ENCODE results near the gene CD8B. TPM values are rescaled to one million over a fixed set of nuclear protein-coding genes. Genes with fewer than 3 reads are reported as not detected.

Gene CD8B
- total RNA-seq, 1 experiment from 2014 or later, result 0.47 TPM

GRCh38 chr2:86788165-86788564 lies 73.5 kb downstream of the CD8B start:
- intact Hi-C loops (cut with micrococcal nuclease), result no loop called here
- no peak for DNase-seq (ENCODE audit: low read depth, low spot score)
- no peaks in the 10 kb centered on the region for H3K27me3 ChIP-seq (ENCODE audit: insufficient read depth, low read length)
- ChIA-PET CTCF (no interaction called here), POLR2A (interaction anchor here (0.7 kb wide), 1 partner anchor 23 kb away, joined by 3 read pairs; no protein-coding TSS in a partner anchor), RAD21 (ENCODE audit: low non-redundant PET in 1 of 2, low total read pairs in 2 of 2, uncharacterized antibody in 2 of 2, unreplicated experiment in 2 of 2) (no interaction called here)
- BruUV-seq (replicated peaks), result no TSS peak
- no peak overlapping the region for H2AFZ ChIP-seq (ENCODE audit: low read depth, low read length, poor library complexity, severe bottlenecking)
- no peak for ATAC-seq
- no peak overlapping the region for H3K9ac ChIP-seq (ENCODE audit: low read length)
- H4K20me1 ChIP-seq (ENCODE audit: insufficient read depth), result no peaks in the 10 kb centered on the region
- H3K4me3 ChIP-seq (replicated peaks in 1 of 2; ENCODE audit: low read depth in 1 of 2, low read length in 2 of 2), result no peak overlapping the region
- no peaks in the 10 kb centered on the region for H3K36me3 ChIP-seq (ENCODE audit: control insufficient read depth in 1 of 2, insufficient read depth in 2 of 2, low read length in 2 of 2)
- no peak overlapping the region for H3K4me2 ChIP-seq (ENCODE audit: low read length)
- H3K9me3 ChIP-seq (ENCODE audit: control insufficient read depth in 1 of 2, insufficient read depth in 1 of 2, low read depth in 1 of 2, low read length in 2 of 2), result no peaks in the 10 kb centered on the region
- no peaks in the 10 kb centered on the region for H3K4me1 ChIP-seq (ENCODE audit: control insufficient read depth in 1 of 2, insufficient read depth in 2 of 2, low read length in 2 of 2)
- no peaks in the 10 kb centered on the region for H3K79me2 ChIP-seq (ENCODE audit: insufficient read depth, low read length)
- H3K9me2 ChIP-seq (ENCODE audit: insufficient read depth), result no peaks in the 10 kb centered on the region
- no peak overlapping the region for H3K27ac ChIP-seq (ENCODE audit: low read depth, low read length)
- TF ChIP-seq EZH2 (IDR thresholded peaks at IDR 0.05) (no peak), CEBPB (IDR thresholded peaks at IDR 0.05; ENCODE audit: low read depth) (no peak), EZH2phosphoT487 (IDR thresholded peaks at IDR 0.05; ENCODE audit: borderline replicate concordance) (no peak), JUND (IDR thresholded peaks at IDR 0.05) (no peak), POLR2AphosphoS5 (IDR thresholded peaks at IDR 0.05; ENCODE audit: low read depth, low read length) (no peak), TCF7L2 (IDR thresholded peaks at IDR 0.05; ENCODE audit: borderline replicate concordance, extremely low read depth, insufficient read depth, insufficient read length) (no peak), FOSL1 (IDR thresholded peaks at IDR 0.05; ENCODE audit: low read depth) (no peak), RAD21 (IDR thresholded peaks at IDR 0.05; ENCODE audit: low read depth) (no peak), SP1 (IDR thresholded peaks at IDR 0.05; ENCODE audit: low read depth) (no peak), SRF (IDR thresholded peaks at IDR 0.05; ENCODE audit: low read depth) (no peak), EGR1 (IDR thresholded peaks at IDR 0.05; ENCODE audit: low read depth) (no peak), ELF1 (IDR thresholded peaks at IDR 0.05; ENCODE audit: borderline replicate concordance, low read depth) (no peak), YY1 (IDR thresholded peaks at IDR 0.05; ENCODE audit: extremely low read depth, insufficient replicate concordance, low read depth, low read length) (no peak), ZFX (IDR thresholded peaks at IDR 0.05) (no peak), ZNF274 (IDR thresholded peaks at IDR 0.05; ENCODE audit: low read depth, low read length) (no peak), POLR2A (IDR thresholded peaks at IDR 0.05; ENCODE audit: borderline replicate concordance, extremely low read depth, insufficient read depth, insufficient read length) (no peak), CBX3 (IDR thresholded peaks at IDR 0.05; ENCODE audit: low read depth) (no peak)
- TF ChIP-seq, protein P1, sequence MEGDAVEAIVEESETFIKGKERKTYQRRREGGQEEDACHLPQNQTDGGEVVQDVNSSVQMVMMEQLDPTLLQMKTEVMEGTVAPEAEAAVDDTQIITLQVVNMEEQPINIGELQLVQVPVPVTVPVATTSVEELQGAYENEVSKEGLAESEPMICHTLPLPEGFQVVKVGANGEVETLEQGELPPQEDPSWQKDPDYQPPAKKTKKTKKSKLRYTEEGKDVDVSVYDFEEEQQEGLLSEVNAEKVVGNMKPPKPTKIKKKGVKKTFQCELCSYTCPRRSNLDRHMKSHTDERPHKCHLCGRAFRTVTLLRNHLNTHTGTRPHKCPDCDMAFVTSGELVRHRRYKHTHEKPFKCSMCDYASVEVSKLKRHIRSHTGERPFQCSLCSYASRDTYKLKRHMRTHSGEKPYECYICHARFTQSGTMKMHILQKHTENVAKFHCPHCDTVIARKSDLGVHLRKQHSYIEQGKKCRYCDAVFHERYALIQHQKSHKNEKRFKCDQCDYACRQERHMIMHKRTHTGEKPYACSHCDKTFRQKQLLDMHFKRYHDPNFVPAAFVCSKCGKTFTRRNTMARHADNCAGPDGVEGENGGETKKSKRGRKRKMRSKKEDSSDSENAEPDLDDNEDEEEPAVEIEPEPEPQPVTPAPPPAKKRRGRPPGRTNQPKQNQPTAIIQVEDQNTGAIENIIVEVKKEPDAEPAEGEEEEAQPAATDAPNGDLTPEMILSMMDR (IDR thresholded peaks at IDR 0.05 in 2 of 3, conservative IDR thresholded peaks at IDR 0.05 in 1 of 3; ENCODE audit: borderline replicate concordance in 1 of 3, insufficient read depth in 1 of 3, low read depth in 2 of 3, low read length in 2 of 3), result no peak
- TF ChIP-seq, protein P2, sequence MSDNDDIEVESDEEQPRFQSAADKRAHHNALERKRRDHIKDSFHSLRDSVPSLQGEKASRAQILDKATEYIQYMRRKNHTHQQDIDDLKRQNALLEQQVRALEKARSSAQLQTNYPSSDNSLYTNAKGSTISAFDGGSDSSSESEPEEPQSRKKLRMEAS (IDR thresholded peaks at IDR 0.05), result no peak
- TF ChIP-seq, protein P3, sequence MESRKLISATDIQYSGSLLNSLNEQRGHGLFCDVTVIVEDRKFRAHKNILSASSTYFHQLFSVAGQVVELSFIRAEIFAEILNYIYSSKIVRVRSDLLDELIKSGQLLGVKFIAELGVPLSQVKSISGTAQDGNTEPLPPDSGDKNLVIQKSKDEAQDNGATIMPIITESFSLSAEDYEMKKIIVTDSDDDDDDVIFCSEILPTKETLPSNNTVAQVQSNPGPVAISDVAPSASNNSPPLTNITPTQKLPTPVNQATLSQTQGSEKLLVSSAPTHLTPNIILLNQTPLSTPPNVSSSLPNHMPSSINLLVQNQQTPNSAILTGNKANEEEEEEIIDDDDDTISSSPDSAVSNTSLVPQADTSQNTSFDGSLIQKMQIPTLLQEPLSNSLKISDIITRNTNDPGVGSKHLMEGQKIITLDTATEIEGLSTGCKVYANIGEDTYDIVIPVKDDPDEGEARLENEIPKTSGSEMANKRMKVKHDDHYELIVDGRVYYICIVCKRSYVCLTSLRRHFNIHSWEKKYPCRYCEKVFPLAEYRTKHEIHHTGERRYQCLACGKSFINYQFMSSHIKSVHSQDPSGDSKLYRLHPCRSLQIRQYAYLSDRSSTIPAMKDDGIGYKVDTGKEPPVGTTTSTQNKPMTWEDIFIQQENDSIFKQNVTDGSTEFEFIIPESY (IDR thresholded peaks at IDR 0.05; ENCODE audit: extremely low read depth, insufficient replicate concordance, low read length), result no peak
